Peyer's patch (tissue), 4 donors: ENCODE data around the gene GPR137B. TPM values are rescaled to one million over a fixed set of nuclear protein-coding genes. Genes with fewer than 3 reads are reported as not detected.
"Not testable (repeated sequence)": the region's sequence is repeated elsewhere in the genome, so short reads cannot be mapped to it uniquely, and the experiment has no call there.

ENCODE experiments used
- DNase-seq, 3 donors: peaks; one replicate each; pipeline ENCODE4 v3.0.0-alpha.2; 2017 to 2019
- H3K27ac ChIP-seq, 4 donors: fragments of 200-600 bp; sonication (generic); one replicate each; pipeline ENCODE4 v1.5.1; 2016 to 2019
- H3K27me3 ChIP-seq, 2 donors: fragments of 200-600 bp; sonication (generic); one replicate each; pipeline ENCODE4 v1.5.1; 2019
- H3K36me3 ChIP-seq, 3 donors: fragments of 200-600 bp; sonication (generic); one replicate each; pipeline ENCODE4 v1.5.1; 2016 to 2019
- H3K4me1 ChIP-seq, 4 donors: fragments of 200-600 bp; sonication (generic); one replicate each; pipeline ENCODE4 v1.5.1; 2016 to 2019
- H3K4me3 ChIP-seq, 4 donors: fragments of 200-600 bp; sonication (generic); 1 replicate in 3 of 4; 2 replicates in 1 of 4; pipeline ENCODE4 v1.5.1; 2016 to 2019; ENCODE audit warnings: mild to moderate bottlenecking in 1 of 4
- H3K9me3 ChIP-seq, 4 donors: fragments of 200-600 bp; sonication (generic); one replicate each; pipeline ENCODE4 v1.5.1; 2016 to 2019; ENCODE audit warnings: mild to moderate bottlenecking in 1 of 4
- POLR2A ChIP-seq, 2 donors: fragments of 450-650 bp; IDR thresholded peaks; one replicate each; pipeline ENCODE4 v1.5.1; 2017; ENCODE audit warnings: antibody characterized with exemption in 2 of 2, mild to moderate bottlenecking in 2 of 2, moderate library complexity in 2 of 2
- total RNA-seq, 4 donors: library from RNA; depleted of rRNA; stranded (reverse); fragments of >200 nt; gene quantifications; one replicate each; pipeline ENCODE4 v1.1.0, GENCODE V29; 2016
- TF ChIP-seq, protein P1 (sequence below), 6 experiments: fragments of 450-650 bp in 4 of 6; fragments of 200-600 bp in 2 of 6; sonication (generic) in 1 of 6; IDR thresholded peaks; one replicate each; pipeline ENCODE4 v1.5.1; 2017 to 2019; ENCODE audit warnings: antibody characterized with exemption in 6 of 6, mild to moderate bottlenecking in 3 of 6, moderate library complexity in 1 of 6

GPR137B gene
- total RNA-seq, 4 donors from 2014 or later = 13.4 to 37.1 (median 23.0) TPM

DNA sequence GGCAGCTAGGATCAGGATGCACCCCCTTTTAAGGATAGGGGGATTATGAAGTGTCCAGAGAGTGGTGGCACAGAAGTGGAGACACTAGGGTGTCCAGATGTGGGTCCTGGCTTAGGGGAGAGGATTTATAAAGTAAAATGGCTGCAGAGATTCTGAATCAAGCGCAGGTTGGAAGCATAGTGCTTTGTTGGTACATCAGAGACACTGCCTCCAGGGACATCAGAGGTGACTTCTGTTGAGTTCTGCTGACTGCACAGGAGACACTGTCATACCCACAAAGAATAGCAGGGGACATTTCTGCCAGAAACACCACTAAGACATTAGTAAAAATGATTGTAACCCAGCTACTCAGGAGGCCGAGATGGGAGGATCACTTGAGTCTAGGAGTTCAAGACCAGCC, 16.4 kb downstream of the GPR137B start:
- no peaks in the 10 kb centered on the region for H3K36me3 ChIP-seq
- no peaks in the 10 kb centered on the region for H3K27me3 ChIP-seq
- TF ChIP-seq POLR2A (IDR thresholded peaks at IDR 0.05) = no peak
- TF ChIP-seq, protein P1, sequence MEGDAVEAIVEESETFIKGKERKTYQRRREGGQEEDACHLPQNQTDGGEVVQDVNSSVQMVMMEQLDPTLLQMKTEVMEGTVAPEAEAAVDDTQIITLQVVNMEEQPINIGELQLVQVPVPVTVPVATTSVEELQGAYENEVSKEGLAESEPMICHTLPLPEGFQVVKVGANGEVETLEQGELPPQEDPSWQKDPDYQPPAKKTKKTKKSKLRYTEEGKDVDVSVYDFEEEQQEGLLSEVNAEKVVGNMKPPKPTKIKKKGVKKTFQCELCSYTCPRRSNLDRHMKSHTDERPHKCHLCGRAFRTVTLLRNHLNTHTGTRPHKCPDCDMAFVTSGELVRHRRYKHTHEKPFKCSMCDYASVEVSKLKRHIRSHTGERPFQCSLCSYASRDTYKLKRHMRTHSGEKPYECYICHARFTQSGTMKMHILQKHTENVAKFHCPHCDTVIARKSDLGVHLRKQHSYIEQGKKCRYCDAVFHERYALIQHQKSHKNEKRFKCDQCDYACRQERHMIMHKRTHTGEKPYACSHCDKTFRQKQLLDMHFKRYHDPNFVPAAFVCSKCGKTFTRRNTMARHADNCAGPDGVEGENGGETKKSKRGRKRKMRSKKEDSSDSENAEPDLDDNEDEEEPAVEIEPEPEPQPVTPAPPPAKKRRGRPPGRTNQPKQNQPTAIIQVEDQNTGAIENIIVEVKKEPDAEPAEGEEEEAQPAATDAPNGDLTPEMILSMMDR (IDR thresholded peaks at IDR 0.05) = no peak
- H3K9me3 ChIP-seq = peaks cover 0 to 8% (median 4%) of the 10 kb centered on the region in 4 donors
- H3K27ac ChIP-seq = no peak overlapping the region
- H3K4me3 ChIP-seq = no peak overlapping the region
- peaks cover 0 to 7% (median 2%) of the 10 kb centered on the region in 4 donors for H3K4me1 ChIP-seq
- DNase-seq = no peak

DNA sequence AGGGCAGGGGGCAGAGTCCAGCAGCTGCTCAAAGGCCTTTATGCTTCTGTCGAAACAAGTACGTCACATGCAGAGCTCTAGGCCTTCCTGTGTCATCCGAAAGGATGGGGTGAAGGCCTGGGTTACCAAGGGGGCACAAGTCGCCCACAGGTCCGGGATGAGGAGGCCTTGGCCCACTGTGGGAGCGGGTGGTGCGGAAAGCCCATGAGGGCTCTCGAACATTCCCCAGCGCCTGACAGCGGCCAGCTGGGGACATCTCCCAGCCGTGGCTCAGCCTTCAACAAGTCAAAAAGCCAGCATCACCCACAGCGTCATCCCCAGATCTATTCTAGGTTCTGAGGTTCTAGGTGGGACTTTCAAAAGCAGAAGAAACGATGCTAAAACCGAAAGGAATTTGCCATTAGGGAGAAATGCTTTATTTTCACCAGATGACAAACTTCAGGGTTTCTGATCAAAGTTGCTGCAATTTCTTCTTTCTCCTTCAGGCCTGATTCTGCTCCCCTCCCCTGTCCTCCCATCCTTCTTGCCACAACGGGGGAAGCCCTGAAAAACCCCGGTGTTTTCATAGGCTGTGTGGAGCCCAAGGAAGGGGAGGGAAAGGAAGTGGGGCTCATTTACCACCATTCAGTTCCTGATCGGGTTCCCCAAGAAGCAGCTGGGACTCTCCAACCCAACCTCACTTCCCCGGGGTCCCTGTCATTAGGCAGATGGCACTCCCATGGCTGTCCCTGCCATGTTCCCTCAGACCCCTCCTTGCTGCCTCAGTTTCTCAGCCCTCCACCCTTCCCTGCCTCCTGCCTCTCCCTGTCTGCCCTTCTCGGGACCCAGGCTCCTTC, 17.6 kb downstream of the GPR137B start:
- Histone ChIP-seq H3K27ac (no peak overlapping the region), H3K4me3 (no peak overlapping the region), H3K36me3 (no peaks in the 10 kb centered on the region), H3K27me3 (no peaks in the 10 kb centered on the region), H3K9me3 (peaks cover 0 to 8% (median 4%) of the 10 kb centered on the region in 4 donors), H3K4me1 (peaks cover 0 to 7% (median 3%) of the 10 kb centered on the region in 4 donors)
- peak in 2 of 3 donors; percentile 75 to 83 for DNase-seq
- TF ChIP-seq POLR2A (IDR thresholded peaks at IDR 0.05) = no peak
- TF ChIP-seq, protein P1 (IDR thresholded peaks at IDR 0.05) = no peak

DNA sequence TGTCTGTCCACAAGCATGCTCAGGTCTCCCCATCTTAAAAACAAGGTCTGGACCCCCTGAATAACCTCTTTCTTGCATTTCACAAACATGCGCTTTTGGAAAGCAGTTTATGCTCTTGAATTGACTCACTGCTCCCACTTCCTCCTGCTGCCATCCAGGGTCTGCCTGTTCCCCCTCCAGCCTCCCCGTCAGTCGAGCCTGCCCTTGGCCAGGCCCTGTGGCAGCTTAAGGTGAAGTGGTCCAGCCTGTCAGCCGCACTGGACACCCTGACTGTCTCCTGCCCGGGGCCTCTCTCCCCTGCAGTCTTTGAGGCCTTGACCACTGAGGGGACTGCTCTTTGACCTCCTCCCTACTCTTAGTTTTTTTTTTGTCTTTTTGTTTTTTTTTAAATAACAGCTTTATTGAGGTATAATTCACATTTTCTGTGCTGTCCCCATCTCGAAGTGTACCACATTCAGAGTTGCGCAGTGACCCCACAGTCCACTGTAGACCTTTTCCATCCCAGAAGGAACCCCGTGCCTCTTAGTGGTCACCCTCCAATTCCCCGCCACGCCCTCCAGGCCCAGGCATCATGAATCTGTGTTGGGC, 18.3 kb downstream of the GPR137B start:
- no peak for DNase-seq
- H3K4me3 ChIP-seq = no peak overlapping the region
- no peaks in the 10 kb centered on the region for H3K36me3 ChIP-seq
- peaks cover 0 to 7% (median 3%) of the 10 kb centered on the region in 4 donors for H3K4me1 ChIP-seq
- no peak overlapping the region for H3K27ac ChIP-seq
- H3K9me3 ChIP-seq = peaks cover 0 to 8% (median 4%) of the 10 kb centered on the region in 4 donors
- no peaks in the 10 kb centered on the region for H3K27me3 ChIP-seq
- TF ChIP-seq POLR2A (IDR thresholded peaks at IDR 0.05) = no peak
- TF ChIP-seq, protein P1 (IDR thresholded peaks at IDR 0.05) = no peak

DNA sequence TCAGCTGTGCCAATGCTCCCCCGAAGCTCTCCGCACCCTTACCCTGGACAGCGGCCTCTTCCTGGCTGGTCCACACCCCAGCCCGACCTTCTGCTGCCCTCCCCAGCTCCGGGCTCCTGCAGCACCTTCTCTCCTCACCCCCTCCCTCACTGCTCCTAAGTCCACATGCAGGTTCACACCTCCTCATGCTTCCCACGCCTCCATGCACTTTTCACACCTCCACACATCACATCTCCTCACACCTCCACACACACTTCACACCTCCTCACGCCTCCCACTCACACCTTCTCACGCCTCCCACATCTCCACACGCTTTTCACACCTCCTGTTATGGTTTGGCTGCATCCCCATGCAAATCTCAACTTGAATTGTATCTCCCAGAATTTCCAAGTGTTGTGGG, 18.9 kb downstream of the GPR137B start:
- Histone ChIP-seq H3K27ac (no peak overlapping the region), H3K4me3 (no peak overlapping the region), H3K36me3 (no peaks in the 10 kb centered on the region), H3K4me1 (peaks cover 0 to 7% (median 3%) of the 10 kb centered on the region in 4 donors), H3K27me3 (no peaks in the 10 kb centered on the region), H3K9me3 (peaks cover 0 to 8% (median 4%) of the 10 kb centered on the region in 4 donors)
- no peak for TF ChIP-seq POLR2A (IDR thresholded peaks at IDR 0.05)
- TF ChIP-seq, protein P1 (IDR thresholded peaks at IDR 0.05) = no peak
- DNase-seq = no peak

DNA sequence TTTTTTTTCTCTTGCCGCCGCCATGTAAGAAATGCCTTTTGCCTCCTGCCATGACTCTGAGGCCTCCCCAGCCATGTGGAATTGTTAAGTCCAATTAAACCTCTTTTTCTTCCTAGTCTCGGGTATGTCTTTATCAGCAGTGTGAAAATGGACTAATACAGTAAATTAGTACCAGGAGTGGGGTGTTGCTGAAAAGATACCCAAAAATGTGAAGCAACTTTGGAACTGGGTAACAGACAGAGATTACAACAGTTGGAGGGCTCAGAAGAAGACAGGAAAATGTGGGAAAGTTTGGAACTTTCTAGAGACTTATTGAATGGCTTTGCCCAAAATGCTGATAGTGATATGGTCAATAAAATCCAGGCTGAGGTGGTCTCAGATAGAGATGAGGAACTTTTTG, 19.4 kb downstream of the GPR137B start:
- H3K27ac ChIP-seq, H3K27me3 ChIP-seq, H3K36me3 ChIP-seq, H3K4me3 ChIP-seq, H3K4me1 ChIP-seq, DNase-seq, H3K9me3 ChIP-seq: not testable (repeated sequence)
